OCI-LY3 (cell line): ENCODE measurements around the gene TSPAN14.
"Not testable (repeated sequence)": the region's sequence is repeated elsewhere in the genome, so short reads cannot be mapped to it uniquely, and the experiment has no call there.

Source experiments
- H2AFZ ChIP-seq: fragments of 200-600, 300-600 bp; shearing (Covaris generic); 2 replicates; pipeline ENCODE4 v1.6.0; 2014; ENCODE audit warnings: antibody characterized with exemption, low read depth, low read length
- H3K27ac ChIP-seq: fragments of 200-600, 300-600 bp; sonication (generic); 2 replicates; pipeline ENCODE4 v1.5.1; 2014; ENCODE audit warnings: mild to moderate bottlenecking, low read length, moderate library complexity, mixed read lengths
- H3K27me3 ChIP-seq: fragments of 200-600, 300-600 bp; sonication (generic); 2 replicates; pipeline ENCODE4 v1.6.1; 2014; ENCODE audit warnings: low read depth, low read length, mixed read lengths
- H3K36me3 ChIP-seq: fragments of 200-600, 300-600 bp; sonication (generic); replicated peaks from 2 replicates; pipeline ENCODE3; 2014; ENCODE audit warnings: low read depth, low read length, mixed read lengths
- H3K4me1 ChIP-seq: fragments of 300-600, 200-600 bp; sonication (generic); 2 replicates; pipeline ENCODE4 v1.6.1; 2014; ENCODE audit warnings: low read length, mixed read lengths
- H3K4me2 ChIP-seq: fragments of 200-600, 300-600 bp; sonication (generic); 2 replicates; pipeline ENCODE4 v1.6.1; 2014; ENCODE audit warnings: low read length, mixed read lengths
- H3K4me3 ChIP-seq: fragments of 300-600, 200-600 bp; sonication (generic); 2 replicates; pipeline ENCODE4 v1.5.1; 2014; ENCODE audit warnings: antibody characterized with exemption, mild to moderate bottlenecking, low read length, moderate library complexity
- H3K79me2 ChIP-seq: fragments of 300-600, 200-600 bp; shearing (Covaris generic); 2 replicates; pipeline ENCODE4 v1.6.1; 2014; ENCODE audit warnings: mild to moderate bottlenecking, low read length, mixed read lengths
- H3K9ac ChIP-seq: fragments of 300-600, 200-600 bp; shearing (Covaris generic); 2 replicates; pipeline ENCODE4 v1.6.0; 2014; ENCODE audit warnings: mild to moderate bottlenecking, low read length, moderate library complexity
- H3K9me3 ChIP-seq: fragments of 200-600, 300-600 bp; shearing (Covaris generic); 2 replicates; pipeline ENCODE4 v1.6.1; 2014; ENCODE audit warnings: low read length, mixed read lengths; ENCODE audit not compliant: insufficient read depth
- H4K20me1 ChIP-seq: fragments of 200-600, 300-600 bp; sonication (generic); 2 replicates; pipeline ENCODE4 v1.6.1; 2016; ENCODE audit warnings: low read length, mixed read lengths; ENCODE audit not compliant: insufficient read depth
- EZH2phosphoT487 ChIP-seq: fragments of 200-600 bp; shearing (Covaris generic); IDR thresholded peaks from 2 replicates; pipeline ENCODE4 v1.6.1; 2018; ENCODE audit warnings: antibody characterized with exemption, mixed run types, low read depth
- TF ChIP-seq, protein P1 (sequence below): fragments of 200-600, 300-600 bp; sonication (generic); IDR thresholded peaks from 2 replicates; pipeline ENCODE4 v1.5.1; 2014; ENCODE audit warnings: antibody characterized with exemption, low read length, low read depth

The TSPAN14 gene

GRCh38 chr10:80476685-80477084, 22.6 kb downstream of the TSPAN14 start:
- H3K27ac ChIP-seq: no peak overlapping the region
- no peaks in the 10 kb centered on the region for H3K27me3 ChIP-seq
- no peak overlapping the region for H3K4me2 ChIP-seq
- H3K79me2 ChIP-seq: peaks cover 27% of the 10 kb centered on the region
- H3K4me1 ChIP-seq: peaks cover 25% of the 10 kb centered on the region
- H3K4me3 ChIP-seq: no peak overlapping the region
- H4K20me1 ChIP-seq: no peaks in the 10 kb centered on the region
- H3K9ac ChIP-seq: no peak overlapping the region
- no peak for TF ChIP-seq EZH2phosphoT487
- TF ChIP-seq, protein P1, sequence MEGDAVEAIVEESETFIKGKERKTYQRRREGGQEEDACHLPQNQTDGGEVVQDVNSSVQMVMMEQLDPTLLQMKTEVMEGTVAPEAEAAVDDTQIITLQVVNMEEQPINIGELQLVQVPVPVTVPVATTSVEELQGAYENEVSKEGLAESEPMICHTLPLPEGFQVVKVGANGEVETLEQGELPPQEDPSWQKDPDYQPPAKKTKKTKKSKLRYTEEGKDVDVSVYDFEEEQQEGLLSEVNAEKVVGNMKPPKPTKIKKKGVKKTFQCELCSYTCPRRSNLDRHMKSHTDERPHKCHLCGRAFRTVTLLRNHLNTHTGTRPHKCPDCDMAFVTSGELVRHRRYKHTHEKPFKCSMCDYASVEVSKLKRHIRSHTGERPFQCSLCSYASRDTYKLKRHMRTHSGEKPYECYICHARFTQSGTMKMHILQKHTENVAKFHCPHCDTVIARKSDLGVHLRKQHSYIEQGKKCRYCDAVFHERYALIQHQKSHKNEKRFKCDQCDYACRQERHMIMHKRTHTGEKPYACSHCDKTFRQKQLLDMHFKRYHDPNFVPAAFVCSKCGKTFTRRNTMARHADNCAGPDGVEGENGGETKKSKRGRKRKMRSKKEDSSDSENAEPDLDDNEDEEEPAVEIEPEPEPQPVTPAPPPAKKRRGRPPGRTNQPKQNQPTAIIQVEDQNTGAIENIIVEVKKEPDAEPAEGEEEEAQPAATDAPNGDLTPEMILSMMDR: no peak
- peaks cover 15% of the 10 kb centered on the region for H3K36me3 ChIP-seq
- no peak overlapping the region for H2AFZ ChIP-seq
- H3K9me3 ChIP-seq: no peaks in the 10 kb centered on the region

- Histone ChIP-seq H4K20me1 (no peaks in the 10 kb centered on the region), H3K27me3 (no peaks in the 10 kb centered on the region), H3K27ac (no peak overlapping the region), H3K4me2 (no peak overlapping the region), H3K4me3 (no peak overlapping the region), H3K79me2 (peaks cover 26% of the 10 kb centered on the region), H3K9me3 (no peaks in the 10 kb centered on the region), H3K9ac (no peak overlapping the region), H3K36me3 (peaks cover 15% of the 10 kb centered on the region), H3K4me1 (peaks cover 14% of the 10 kb centered on the region), H2AFZ (no peak overlapping the region)
- TF ChIP-seq, protein P1: no peak
- TF ChIP-seq EZH2phosphoT487: no peak
Observed at GRCh38 chr10:80477813-80478212, 23.7 kb downstream of the TSPAN14 start.

DNA sequence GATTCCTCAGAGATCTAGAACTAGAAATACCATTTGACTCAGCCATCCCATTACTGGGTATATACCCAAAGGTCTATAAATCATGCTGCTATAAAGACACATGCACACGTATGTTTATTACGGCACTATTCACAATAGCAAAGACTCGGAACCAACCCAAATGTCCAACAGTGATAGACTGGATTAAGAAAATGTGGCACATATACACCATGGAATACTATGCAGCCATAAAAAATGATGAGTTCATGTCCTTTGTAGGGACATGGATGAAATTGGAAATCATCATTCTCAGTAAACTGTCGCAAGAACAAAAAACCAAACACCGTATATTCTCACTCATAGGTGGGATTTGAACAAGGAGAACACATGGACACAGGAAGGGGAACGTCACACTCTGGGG, 26.3 kb downstream of the TSPAN14 start:
- not testable (repeated sequence) for H4K20me1 ChIP-seq, H2AFZ ChIP-seq, H3K4me2 ChIP-seq, H3K79me2 ChIP-seq, H3K4me3 ChIP-seq, H3K27ac ChIP-seq, H3K27me3 ChIP-seq, H3K9ac ChIP-seq, H3K9me3 ChIP-seq, H3K4me1 ChIP-seq
- peaks cover 11% of the 10 kb centered on the region for H3K36me3 ChIP-seq

GRCh38 chr10:80480852-80481251, 26.7 kb downstream of the TSPAN14 start:
- Histone ChIP-seq H3K4me1 (no peaks in the 10 kb centered on the region), H3K79me2 (peaks cover 4% of the 10 kb centered on the region; the same call in 1 of the 2 replicates), H3K27ac (no peak overlapping the region), H3K27me3 (no peaks in the 10 kb centered on the region), H3K4me2 (no peak overlapping the region), H3K9ac (no peak overlapping the region), H3K4me3 (no peak overlapping the region), H3K36me3 (peaks cover 11% of the 10 kb centered on the region), H4K20me1 (peaks cover 8% of the 10 kb centered on the region; the same call in 1 of the 2 replicates), H2AFZ (no peak overlapping the region), H3K9me3 (no peaks in the 10 kb centered on the region)
- TF ChIP-seq, protein P1: no peak
- TF ChIP-seq EZH2phosphoT487: no peak

DNA sequence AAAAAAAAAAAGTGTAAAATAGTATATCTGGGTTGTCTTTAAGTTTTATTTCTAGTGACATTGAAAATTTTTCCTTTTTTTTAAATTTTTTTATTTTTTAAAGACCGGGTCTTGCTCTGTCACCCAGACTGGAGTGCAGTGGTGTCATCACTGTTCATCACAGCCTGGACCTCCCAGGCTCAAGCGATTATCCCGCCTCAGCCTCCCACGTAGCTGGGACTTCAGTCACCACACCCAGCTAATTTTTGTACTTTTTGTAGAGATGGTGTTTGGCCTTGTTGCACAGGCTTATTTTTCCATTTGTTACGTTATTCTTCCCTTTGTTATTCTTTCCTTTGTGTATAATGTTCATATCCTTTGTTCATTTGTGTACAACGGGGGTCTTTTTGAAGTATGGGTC, 30.1 kb downstream of the TSPAN14 start:
- no peaks in the 10 kb centered on the region for H3K27me3 ChIP-seq
- no peaks in the 10 kb centered on the region for H3K9me3 ChIP-seq
- H3K9ac ChIP-seq: no peak overlapping the region
- no peak overlapping the region for H3K27ac ChIP-seq
- TF ChIP-seq, protein P1: no peak
- no peak for TF ChIP-seq EZH2phosphoT487
- H2AFZ ChIP-seq: no peak overlapping the region
- peaks cover 22% of the 10 kb centered on the region; the same call in 1 of the 2 replicates for H4K20me1 ChIP-seq
- H3K4me1 ChIP-seq: no peaks in the 10 kb centered on the region
- H3K79me2 ChIP-seq: no peaks in the 10 kb centered on the region
- H3K4me2 ChIP-seq: no peak overlapping the region
- no peaks in the 10 kb centered on the region for H3K36me3 ChIP-seq
- no peak overlapping the region for H3K4me3 ChIP-seq
